ENCODE measurements around the gene FBXO5. TPM values are rescaled to one million over a fixed set of nuclear protein-coding genes. Genes with fewer than 3 reads are reported as not detected.

The FBXO5 gene
- polyA plus RNA-seq, 1 of the 3 experiments (the other 2 are of a cell fraction), result 12.5 TPM

DNA sequence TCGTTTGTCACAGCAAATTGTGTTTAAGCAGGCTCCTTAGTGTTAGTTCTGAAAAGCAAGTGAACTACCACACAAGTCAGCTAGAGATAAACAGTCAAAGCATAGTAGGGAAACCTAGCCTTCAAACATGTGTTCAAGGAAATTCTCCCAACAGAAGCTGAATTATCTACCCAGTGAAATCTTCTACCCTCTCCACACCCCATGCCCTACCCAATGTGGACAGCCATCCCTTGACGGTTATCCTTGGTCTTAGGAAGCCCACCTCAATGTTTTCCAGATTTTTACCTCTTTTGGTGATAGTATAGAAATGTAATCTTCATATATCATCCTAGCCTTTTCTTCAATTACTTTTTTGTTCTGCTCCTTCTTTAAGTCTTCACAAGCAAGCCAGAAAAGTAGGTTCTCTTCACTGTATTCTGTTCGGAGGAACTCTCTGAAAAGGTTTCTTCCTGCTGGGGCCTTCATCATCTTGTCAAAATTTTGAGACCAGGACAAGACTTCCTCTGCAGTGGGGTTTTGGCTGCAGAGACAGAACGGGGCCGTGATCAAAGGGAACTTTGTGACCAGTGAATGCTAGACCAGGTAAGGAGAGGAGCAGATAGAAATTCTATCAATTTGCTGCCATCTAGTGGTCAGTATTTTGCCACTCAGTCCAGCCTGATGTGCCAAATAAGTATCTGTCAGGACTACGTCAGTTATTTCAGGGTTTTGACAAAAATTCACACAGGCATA lies 41.3 kb upstream of the FBXO5 start:
- H3K27ac ChIP-seq (ENCODE audit: low read depth in 2 of 2, low read length in 1 of 2), result no peak overlapping the region

More for the DNA sequence above, 41.3 kb upstream of the FBXO5 start:
- Histone ChIP-seq H3F3A (replicated peaks; ENCODE audit: insufficient read depth) (peaks cover 8% of the 10 kb centered on the region), H3K9me3 (no peaks in the 10 kb centered on the region), H3K36me3 (replicated peaks in 1 of 2; ENCODE audit: control insufficient read depth in 1 of 2, insufficient read depth in 2 of 2, low read length in 1 of 2) (peaks cover 0 to 3% of the 10 kb centered on the region in 2 experiments), H2AFZ (ENCODE audit: low read depth) (no peak overlapping the region), H3K4me3 (ENCODE audit: low read depth in 2 of 2, low read length in 1 of 2) (no peak overlapping the region), H3K9ac (no peak overlapping the region), H3K79me2 (ENCODE audit: insufficient read depth) (no peaks in the 10 kb centered on the region), H3K4me2 (no peak overlapping the region), H3K9me2 (no peaks in the 10 kb centered on the region), H3K4me1 (ENCODE audit: control insufficient read depth in 1 of 2, insufficient read depth in 2 of 2, low read depth in 1 of 2, low read length in 1 of 2) (no peaks in the 10 kb centered on the region), H3K27me3 (ENCODE audit: insufficient read depth) (no peaks in the 10 kb centered on the region), H4K20me1 (ENCODE audit: insufficient read depth) (no peaks in the 10 kb centered on the region)
- 51% methylated on average over 6 of the region's 6 CpGs for WGBS (ENCODE audit: low lambda C conversion rate)
- TF ChIP-seq TAF1 (IDR thresholded peaks at IDR 0.05; ENCODE audit: borderline replicate concordance, low read depth, low read length) (no peak), CHD2 (IDR thresholded peaks at IDR 0.05; ENCODE audit: low read length, partially characterized antibody) (no peak), FOXJ3 (CRISPR knock-in tag; IDR thresholded peaks at IDR 0.05) (no peak), EZH2phosphoT487 (IDR thresholded peaks at IDR 0.05; ENCODE audit: borderline replicate concordance, low read depth) (no peak), NRF1 (IDR thresholded peaks at IDR 0.05; ENCODE audit: low read depth, low read length) (no peak), JUND (IDR thresholded peaks at IDR 0.05) (no peak), YY1 (IDR thresholded peaks at IDR 0.05; ENCODE audit: low read depth) (no peak), EP300 (IDR thresholded peaks at IDR 0.05; ENCODE audit: borderline replicate concordance in 1 of 2, low read depth in 1 of 2, low read length in 1 of 2) (no peak), FOSL2 (IDR thresholded peaks at IDR 0.05; ENCODE audit: borderline replicate concordance, low read depth) (no peak), SIN3A (IDR thresholded peaks at IDR 0.05; ENCODE audit: borderline replicate concordance, low read depth, low read length) (no peak), RFX5 (IDR thresholded peaks at IDR 0.05; ENCODE audit: low read length) (no peak), RCOR1 (IDR thresholded peaks at IDR 0.05; ENCODE audit: low read length) (no peak), SMC3 (IDR thresholded peaks at IDR 0.05; ENCODE audit: low read depth, low read length) (peak; percentile 48), RAD21 (IDR thresholded peaks at IDR 0.05; ENCODE audit: low read length) (peak; percentile 79), GABPA (IDR thresholded peaks at IDR 0.05; ENCODE audit: low read depth) (no peak), ELF1 (IDR thresholded peaks at IDR 0.05) (no peak), POLR2AphosphoS5 (IDR thresholded peaks at IDR 0.05; ENCODE audit: low read depth, low read length) (no peak), FOXM1 (IDR thresholded peaks at IDR 0.05; ENCODE audit: low read depth) (no peak)
- TF ChIP-seq, protein P1, sequence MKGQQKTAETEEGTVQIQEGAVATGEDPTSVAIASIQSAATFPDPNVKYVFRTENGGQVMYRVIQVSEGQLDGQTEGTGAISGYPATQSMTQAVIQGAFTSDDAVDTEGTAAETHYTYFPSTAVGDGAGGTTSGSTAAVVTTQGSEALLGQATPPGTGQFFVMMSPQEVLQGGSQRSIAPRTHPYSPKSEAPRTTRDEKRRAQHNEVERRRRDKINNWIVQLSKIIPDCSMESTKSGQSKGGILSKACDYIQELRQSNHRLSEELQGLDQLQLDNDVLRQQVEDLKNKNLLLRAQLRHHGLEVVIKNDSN (IDR thresholded peaks at IDR 0.05; ENCODE audit: borderline replicate concordance, low read depth), result no peak
- TF ChIP-seq, protein P2, sequence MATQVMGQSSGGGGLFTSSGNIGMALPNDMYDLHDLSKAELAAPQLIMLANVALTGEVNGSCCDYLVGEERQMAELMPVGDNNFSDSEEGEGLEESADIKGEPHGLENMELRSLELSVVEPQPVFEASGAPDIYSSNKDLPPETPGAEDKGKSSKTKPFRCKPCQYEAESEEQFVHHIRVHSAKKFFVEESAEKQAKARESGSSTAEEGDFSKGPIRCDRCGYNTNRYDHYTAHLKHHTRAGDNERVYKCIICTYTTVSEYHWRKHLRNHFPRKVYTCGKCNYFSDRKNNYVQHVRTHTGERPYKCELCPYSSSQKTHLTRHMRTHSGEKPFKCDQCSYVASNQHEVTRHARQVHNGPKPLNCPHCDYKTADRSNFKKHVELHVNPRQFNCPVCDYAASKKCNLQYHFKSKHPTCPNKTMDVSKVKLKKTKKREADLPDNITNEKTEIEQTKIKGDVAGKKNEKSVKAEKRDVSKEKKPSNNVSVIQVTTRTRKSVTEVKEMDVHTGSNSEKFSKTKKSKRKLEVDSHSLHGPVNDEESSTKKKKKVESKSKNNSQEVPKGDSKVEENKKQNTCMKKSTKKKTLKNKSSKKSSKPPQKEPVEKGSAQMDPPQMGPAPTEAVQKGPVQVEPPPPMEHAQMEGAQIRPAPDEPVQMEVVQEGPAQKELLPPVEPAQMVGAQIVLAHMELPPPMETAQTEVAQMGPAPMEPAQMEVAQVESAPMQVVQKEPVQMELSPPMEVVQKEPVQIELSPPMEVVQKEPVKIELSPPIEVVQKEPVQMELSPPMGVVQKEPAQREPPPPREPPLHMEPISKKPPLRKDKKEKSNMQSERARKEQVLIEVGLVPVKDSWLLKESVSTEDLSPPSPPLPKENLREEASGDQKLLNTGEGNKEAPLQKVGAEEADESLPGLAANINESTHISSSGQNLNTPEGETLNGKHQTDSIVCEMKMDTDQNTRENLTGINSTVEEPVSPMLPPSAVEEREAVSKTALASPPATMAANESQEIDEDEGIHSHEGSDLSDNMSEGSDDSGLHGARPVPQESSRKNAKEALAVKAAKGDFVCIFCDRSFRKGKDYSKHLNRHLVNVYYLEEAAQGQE (IDR thresholded peaks at IDR 0.05; ENCODE audit: low read depth, low read length), result no peak
- TF ChIP-seq, protein P3, sequence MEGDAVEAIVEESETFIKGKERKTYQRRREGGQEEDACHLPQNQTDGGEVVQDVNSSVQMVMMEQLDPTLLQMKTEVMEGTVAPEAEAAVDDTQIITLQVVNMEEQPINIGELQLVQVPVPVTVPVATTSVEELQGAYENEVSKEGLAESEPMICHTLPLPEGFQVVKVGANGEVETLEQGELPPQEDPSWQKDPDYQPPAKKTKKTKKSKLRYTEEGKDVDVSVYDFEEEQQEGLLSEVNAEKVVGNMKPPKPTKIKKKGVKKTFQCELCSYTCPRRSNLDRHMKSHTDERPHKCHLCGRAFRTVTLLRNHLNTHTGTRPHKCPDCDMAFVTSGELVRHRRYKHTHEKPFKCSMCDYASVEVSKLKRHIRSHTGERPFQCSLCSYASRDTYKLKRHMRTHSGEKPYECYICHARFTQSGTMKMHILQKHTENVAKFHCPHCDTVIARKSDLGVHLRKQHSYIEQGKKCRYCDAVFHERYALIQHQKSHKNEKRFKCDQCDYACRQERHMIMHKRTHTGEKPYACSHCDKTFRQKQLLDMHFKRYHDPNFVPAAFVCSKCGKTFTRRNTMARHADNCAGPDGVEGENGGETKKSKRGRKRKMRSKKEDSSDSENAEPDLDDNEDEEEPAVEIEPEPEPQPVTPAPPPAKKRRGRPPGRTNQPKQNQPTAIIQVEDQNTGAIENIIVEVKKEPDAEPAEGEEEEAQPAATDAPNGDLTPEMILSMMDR (IDR thresholded peaks at IDR 0.05), result peak; percentile 81
- ChIA-PET CTCF (interaction anchor here (0.6 to 1.8 kb wide), 20 partner anchors 8 to 1601 kb away, joined by 3 to 7 read pairs (median 3); no protein-coding TSS in a partner anchor), POLR2A (no interaction called here)
- DNase-seq, result peak; percentile 60
